Inflammatory macrophage treated with lipopolysaccharide for 1 hour (primary cell): ENCODE measurements around the gene MEIS1.
"Not testable (repeated sequence)": the region's sequence is repeated elsewhere in the genome, so short reads cannot be mapped to it uniquely, and the experiment has no call there.

Experiments used
- DNase-seq, 2 donors: peaks; one replicate each; pipeline ENCODE4 v3.0.0-alpha.2; 2020 to 2022

The MEIS1 gene

DNA sequence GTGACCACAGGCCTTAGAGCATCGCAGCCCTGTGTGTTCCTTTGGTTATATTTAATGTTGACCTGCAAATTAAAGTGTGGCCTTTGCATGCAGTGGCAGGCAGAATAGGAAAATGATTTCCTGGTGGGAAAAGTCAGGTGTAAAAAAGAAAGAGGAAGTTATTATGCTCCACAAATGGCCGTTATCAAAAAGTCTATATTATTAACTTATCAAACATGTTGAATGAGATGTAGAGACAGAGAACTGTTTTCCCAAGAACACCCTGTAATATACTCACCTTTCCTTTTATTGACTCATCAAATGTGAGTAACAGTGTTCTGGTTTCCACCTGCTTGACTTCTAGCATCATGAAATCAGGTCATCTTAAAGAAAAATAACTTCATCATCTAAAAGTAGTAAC, 35.3 kb downstream of the MEIS1 start:
- no peak for DNase-seq

- DNase-seq: no peak
These were observed 37.4 kb downstream of the MEIS1 start for GRCh38 chr2:66472225-66472843.

DNA sequence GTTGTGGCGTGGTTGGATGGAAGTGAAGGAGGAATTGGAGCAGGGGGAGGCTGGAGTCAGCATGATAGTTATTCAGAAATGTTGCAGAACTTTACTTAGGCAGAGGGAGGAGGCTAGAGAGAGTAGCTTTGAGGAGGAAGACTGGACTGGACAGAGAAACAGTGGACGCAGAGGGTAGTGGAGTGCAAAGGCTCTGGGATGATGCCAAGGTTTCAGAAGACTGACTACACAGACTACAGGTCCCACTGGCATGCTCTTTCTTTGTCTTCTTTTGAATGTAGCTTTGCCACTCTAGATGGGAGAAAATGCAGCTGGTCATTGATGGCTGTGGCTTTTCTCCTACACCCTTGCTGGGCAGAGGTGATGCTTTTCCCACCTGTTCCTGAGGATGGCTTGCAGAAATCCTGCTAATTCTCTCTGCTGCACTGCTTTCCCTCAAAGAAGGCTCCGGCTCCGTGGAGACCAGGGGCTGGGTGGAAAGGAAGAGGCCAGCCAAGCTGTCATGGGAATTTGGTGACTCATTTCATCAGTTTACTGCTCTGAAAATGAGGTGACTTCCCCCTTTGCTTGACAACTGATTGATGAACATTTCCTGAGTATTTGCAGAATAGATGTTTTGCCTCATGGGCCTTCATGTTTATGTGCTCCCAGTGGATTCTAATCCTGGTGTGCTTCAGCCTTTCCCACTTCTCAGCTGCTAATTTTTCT, 42.4 kb downstream of the MEIS1 start:
- DNase-seq: no peak

- no peak for DNase-seq
These were observed 43.4 kb downstream of the MEIS1 start for GRCh38 chr2:66478299-66478698.

DNA sequence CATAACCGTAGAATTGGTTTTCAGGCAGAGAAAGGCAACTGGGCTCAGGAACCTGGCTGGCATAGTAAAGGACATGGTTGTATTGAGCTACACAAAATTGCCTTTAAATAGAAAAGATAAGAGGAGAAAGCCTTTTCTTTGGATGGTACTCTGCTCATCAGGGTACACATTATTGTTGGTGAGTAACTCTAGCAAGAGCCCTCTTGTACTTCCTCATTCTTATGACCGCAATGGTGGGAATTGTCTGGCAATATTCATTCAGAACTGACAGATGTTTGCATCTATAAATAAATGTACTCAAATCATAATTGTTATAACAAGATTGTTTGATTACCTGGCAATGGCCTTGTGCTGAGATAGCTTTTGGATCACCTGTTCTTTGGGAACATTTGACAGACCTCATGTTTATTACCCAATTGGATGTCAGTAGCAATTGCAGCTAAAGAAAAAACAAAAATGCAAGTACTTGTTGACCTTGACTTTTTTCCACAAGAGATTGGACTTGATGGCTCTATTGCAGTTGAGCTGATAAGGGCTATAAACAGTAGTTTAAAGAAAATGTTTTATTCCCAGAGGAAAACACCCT, 43.9 kb downstream of the MEIS1 start:
- peak in 1 of 2 donors; percentile 4 for DNase-seq

DNA sequence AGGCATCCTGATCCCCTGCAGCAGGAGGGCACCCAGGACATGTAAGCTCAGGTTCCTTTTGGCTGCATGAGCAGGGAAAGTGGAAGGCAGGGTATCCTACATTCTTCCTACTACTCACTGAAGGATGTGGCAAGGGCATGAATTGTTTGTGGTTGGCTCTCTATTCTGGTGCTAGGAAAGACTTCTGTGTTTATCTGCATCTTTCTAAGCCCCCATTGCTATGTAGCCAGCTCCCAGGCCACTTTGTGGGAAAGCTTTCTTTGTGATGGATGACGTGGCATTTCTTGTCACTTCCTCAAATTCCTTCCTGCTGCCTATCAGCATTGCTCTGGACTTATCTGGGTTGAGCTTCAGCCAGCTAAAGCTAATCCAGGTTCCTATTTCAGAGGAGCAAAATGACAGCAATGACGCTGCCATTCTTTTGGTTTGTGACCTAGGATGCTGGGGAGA, 46.2 kb downstream of the MEIS1 start:
- DNase-seq: peak; percentile 18 to 34

- DNase-seq: not testable (repeated sequence)
These were observed 50.3 kb downstream of the MEIS1 start for GRCh38 chr2:66485252-66485651.

DNA sequence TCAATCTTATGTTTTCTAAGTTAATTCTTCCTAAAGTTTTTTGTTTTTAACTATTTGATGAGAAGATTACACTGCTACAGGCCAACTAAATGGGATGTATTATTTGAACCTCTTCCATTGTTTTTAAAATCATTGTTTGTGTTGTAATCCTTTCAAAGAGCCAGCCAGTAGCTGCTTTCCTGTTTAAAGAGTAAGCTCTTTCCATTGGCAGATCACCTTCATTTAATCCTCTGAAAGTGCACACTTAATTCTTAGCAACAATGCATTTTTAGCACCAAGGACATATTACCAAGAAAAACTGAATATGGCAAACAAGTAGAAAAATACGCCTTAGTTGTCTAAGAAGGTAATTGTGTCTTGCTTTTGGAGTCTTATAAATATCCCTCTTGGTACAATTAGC, 54.0 kb downstream of the MEIS1 start:
- no peak for DNase-seq

- DNase-seq: no peak
These were observed 54.5 kb downstream of the MEIS1 start for GRCh38 chr2:66489436-66489835.

DNA sequence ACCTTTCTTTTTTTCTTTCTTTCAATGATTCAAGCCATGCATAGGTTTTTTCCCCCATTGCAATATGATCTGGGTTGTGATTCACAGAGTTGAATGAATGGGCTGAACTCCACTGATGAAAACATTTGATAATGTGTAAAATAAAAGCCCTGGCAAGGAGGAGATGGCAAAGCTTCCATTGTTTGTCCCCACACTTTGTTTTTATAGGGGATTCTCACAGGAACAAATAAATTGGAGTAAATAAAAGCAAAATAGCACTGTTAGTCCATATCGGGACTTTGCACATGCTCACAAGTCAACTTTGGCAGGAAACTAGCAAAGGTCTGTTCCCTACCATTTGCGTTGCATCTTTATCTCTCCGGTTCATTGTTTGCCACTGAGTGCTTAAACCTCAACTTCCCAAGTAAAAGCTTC, 55.7 kb downstream of the MEIS1 start:
- no peak for DNase-seq

GRCh38 chr2:66494708-66495107, 59.8 kb downstream of the MEIS1 start:
- peak; percentile 34 to 51 for DNase-seq

DNA sequence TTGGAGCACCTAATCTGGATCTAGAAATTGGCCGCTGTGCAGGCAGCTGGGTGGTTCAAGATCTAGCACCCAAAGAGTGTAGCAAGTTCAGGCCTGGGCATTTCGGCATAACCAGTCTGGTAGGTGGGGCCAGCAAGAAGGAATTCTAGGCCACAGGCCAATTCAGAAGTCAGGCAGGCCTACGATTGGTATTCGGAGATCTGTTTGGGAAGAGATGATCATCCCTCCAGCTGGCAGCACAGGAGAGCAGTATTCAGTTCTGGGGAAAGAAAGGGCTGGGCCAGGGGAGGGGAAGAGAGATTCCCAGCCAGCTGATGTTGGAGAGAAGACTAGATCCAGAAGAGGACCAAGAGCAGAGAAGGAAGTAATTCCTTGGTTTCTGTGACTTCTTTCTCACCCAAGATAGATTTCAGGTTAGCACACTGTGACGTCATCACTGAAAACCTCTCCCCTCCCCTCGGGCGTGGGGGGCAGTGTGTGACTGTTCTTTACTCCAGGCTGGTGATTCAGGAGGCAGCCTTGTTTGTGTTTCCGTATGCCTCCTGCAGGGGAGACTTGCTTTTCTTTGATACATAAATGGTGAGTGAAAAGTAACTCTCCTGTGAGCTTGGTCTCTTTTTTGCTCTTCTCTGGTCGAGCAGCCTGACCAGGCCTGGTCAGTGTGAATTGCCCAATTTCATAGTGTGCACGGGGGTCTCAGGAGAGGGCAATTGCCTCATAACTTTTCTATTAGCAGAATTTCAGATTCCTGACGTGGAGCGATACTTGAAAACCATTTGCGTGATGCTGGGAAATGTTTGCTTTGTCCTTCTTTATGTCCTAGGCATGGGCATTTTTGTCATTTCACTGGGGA, 61.1 kb downstream of the MEIS1 start:
- no peak for DNase-seq

GRCh38 chr2:66496670-66497420, 61.9 kb downstream of the MEIS1 start:
- DNase-seq: no peak

- no peak for DNase-seq
These were observed 62.7 kb downstream of the MEIS1 start for GRCh38 chr2:66497431-66498288.

DNA sequence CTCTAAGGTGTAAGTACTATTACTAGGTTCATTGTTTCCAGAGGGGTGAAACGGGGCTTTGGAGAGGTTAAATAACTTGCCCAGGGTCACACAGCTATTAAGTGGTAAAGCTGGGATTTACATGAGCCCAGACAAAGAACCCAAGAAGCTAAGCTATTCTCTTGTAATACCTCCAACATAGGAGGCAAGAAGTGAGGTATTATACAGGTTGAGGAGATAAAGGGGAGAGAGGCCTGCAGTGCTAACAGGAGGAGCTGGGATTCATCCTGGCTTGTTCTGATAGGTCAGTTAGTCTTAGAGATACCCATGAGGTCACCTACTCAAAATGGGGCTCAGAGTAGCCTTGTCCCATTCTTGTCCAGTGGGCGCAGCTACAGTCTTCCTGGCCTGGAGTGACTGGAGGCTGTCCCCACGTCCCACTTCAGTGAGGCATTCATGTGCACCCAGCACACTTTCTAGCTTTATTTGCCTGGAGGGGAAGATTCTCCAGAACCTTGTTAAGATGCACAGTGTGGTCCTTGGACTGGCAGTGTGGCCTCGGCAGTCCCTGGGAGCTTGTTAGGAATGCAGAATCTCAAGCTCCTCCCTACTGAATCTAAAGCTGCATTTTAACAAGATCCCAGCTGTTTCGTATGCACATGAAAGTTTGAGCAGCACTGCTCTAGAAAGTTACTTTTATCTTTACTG, 63.5 kb downstream of the MEIS1 start:
- DNase-seq: no peak

- DNase-seq: no peak
These were observed 66.3 kb downstream of the MEIS1 start for GRCh38 chr2:66501267-66501666.

DNA sequence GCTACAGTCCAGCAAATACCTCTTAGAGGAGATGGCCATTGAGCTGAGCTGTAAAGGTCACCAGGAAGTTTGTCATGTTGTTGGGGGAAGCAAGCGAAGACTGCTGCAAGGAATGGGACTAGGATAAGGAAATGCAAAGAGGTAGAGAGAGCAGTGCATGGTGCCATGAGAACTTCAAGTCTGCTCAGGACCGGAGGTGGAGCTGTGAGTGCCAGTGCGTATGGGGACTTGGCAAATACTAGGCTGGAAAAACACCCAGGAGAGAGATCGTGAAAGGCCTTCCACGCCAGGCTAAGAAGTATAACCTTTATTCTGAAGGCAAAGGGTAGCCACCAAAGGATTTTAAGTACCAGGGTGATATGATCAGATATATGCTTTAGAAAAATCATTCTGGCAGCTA, 71.3 kb downstream of the MEIS1 start:
- DNase-seq: no peak

DNA sequence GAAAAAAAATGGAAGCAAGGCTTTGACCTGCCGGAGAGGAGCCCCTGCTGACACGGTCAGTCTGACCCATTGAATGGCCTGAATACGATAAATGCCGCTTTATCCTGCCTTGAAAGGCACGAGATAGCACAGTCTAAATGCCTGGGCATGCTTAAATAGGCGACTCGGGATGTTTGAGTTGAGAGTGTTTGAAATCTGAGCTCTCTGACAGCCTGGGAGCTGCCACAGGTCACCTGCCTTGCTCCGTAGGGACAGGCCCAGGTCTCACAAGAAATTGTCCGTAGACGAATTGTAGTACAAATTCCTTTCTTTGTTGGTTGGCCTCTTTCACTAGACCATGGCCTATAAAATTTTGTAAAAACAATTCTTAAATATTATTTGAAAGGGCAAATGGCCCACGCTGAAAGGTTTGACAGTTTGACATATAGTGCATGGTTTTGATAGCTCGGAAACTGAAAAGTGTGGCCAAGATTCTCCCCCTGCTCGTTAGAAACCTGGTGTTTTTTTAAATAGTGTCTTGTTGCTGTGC, 72.8 kb downstream of the MEIS1 start:
- DNase-seq: no peak

GRCh38 chr2:66508484-66509071, 73.7 kb downstream of the MEIS1 start:
- peak in 1 of 2 donors; percentile 21 for DNase-seq

- DNase-seq: no peak
These were observed 74.4 kb downstream of the MEIS1 start for GRCh38 chr2:66509326-66509811.
